Fibroblast of skin of left biceps (primary cell): Measurements from ENCODE around the gene GALNT9.
A peak's percentile ranks its signal among the peaks of the same experiment; 100 is the strongest.

Experiments
- DNase-seq, 2 experiments: peaks; one replicate each; pipeline ENCODE4 v3.0.0-alpha.2; 2013; ENCODE audit warnings: low read depth in 2 of 2

Gene GALNT9

GRCh38 chr12:132171293-132171967 is 158.0 kb downstream of the GALNT9 start:
- no peak for DNase-seq

- DNase-seq: no peak
These were observed 158.6 kb downstream of the GALNT9 start for GRCh38 chr12:132170637-132171292.

GRCh38 chr12:132170094-132170636 is 159.2 kb downstream of the GALNT9 start:
- peak; percentile 62 to 65 for DNase-seq

GRCh38 chr12:132169376-132169775 is 160.0 kb downstream of the GALNT9 start:
- no peak for DNase-seq

- DNase-seq: no peak
These were observed 160.9 kb downstream of the GALNT9 start for GRCh38 chr12:132168311-132169031.

GRCh38 chr12:132167611-132168310 is 161.6 kb downstream of the GALNT9 start:
- no peak for DNase-seq

- no peak for DNase-seq
These were observed 162.4 kb downstream of the GALNT9 start for GRCh38 chr12:132166801-132167591.

- DNase-seq: no peak
These were observed 163.3 kb downstream of the GALNT9 start for GRCh38 chr12:132166093-132166492.

GRCh38 chr12:132165584-132165983 is 163.8 kb downstream of the GALNT9 start:
- DNase-seq: no peak

GRCh38 chr12:132164426-132164825 is 165.0 kb downstream of the GALNT9 start:
- DNase-seq: no peak

GRCh38 chr12:132163911-132164288 is 165.5 kb downstream of the GALNT9 start:
- no peak for DNase-seq

- no peak for DNase-seq
These were observed 166.1 kb downstream of the GALNT9 start for GRCh38 chr12:132163041-132163910.

- peak in 1 of 2 experiments; percentile 22 for DNase-seq
These were observed 166.8 kb downstream of the GALNT9 start for GRCh38 chr12:132162508-132163031.

GRCh38 chr12:132161796-132162507 is 167.4 kb downstream of the GALNT9 start:
- no peak for DNase-seq

- no peak for DNase-seq
These were observed 168.2 kb downstream of the GALNT9 start for GRCh38 chr12:132161036-132161781.

- no peak for DNase-seq
These were observed 168.8 kb downstream of the GALNT9 start for GRCh38 chr12:132160601-132161035.

- no peak for DNase-seq
These were observed 169.4 kb downstream of the GALNT9 start for GRCh38 chr12:132160016-132160415.

GRCh38 chr12:132159555-132160003 is 169.8 kb downstream of the GALNT9 start:
- no peak for DNase-seq
